ENCODE measurements around the gene PSMB10.

DNA sequence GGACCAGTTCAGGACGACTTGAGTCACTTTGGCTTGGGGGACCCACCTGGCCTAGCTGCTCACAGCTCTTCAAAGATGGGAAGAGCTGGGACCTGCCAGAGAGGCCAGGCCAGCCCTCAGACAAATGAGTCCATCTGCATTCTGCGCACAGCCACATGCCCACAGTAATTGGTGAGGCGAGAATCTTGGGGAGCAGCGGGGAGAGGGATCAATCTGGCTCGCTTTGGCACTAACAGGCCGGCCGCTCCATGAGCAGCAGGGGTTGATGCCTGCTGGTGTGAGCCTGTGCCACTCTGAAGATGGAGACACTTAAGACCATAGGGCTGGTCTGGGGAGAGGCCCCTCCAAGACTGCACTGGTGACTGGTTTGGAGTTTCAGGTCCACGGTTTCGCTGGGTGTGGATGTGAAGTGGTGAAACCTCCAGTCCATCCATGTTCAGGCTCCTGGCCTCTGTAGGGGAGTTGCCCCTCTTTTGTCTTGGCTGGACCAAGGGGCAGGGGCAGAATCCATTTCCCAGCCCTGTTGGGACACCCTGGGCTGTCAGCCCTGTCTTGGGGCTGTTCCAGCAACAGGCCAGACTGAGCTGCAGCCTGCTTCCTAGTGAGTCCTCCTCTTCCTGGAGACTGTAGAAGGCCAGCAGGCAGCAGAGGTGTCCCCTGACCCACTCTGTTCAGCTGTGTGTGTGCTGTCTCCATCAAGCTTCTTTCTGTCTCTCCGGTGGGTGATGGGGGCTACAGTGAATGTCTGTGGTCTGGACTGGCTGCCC lies 12.3 kb downstream of the PSMB10 start:
- TF ChIP-seq, protein P1, sequence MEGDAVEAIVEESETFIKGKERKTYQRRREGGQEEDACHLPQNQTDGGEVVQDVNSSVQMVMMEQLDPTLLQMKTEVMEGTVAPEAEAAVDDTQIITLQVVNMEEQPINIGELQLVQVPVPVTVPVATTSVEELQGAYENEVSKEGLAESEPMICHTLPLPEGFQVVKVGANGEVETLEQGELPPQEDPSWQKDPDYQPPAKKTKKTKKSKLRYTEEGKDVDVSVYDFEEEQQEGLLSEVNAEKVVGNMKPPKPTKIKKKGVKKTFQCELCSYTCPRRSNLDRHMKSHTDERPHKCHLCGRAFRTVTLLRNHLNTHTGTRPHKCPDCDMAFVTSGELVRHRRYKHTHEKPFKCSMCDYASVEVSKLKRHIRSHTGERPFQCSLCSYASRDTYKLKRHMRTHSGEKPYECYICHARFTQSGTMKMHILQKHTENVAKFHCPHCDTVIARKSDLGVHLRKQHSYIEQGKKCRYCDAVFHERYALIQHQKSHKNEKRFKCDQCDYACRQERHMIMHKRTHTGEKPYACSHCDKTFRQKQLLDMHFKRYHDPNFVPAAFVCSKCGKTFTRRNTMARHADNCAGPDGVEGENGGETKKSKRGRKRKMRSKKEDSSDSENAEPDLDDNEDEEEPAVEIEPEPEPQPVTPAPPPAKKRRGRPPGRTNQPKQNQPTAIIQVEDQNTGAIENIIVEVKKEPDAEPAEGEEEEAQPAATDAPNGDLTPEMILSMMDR (conservative IDR thresholded peaks at IDR 0.05 in 1 of 2, IDR thresholded peaks at IDR 0.05 in 1 of 2; ENCODE audit: low read depth in 1 of 2, low read length in 2 of 2), result no peak
- no peak for TF ChIP-seq EZH2 (IDR thresholded peaks at IDR 0.05; ENCODE audit: low read length, missing control alignments)

Data from fibroblast of lung (primary cell).